SK-N-MC (cell line): ENCODE data around the gene C2orf42.

Experiments used
- EZH2 ChIP-seq: fragments of 200-600 bp; sonication (generic); IDR thresholded peaks from one replicate; pipeline ENCODE4 v1.6.1; 2017; ENCODE audit warnings: antibody characterized with exemption
- POLR2AphosphoS5 ChIP-seq: IDR thresholded peaks from 2 replicates; pipeline ENCODE4 v1.6.1; 2012; ENCODE audit warnings: mild to moderate bottlenecking, low read depth, low read length, borderline replicate concordance

DNA sequence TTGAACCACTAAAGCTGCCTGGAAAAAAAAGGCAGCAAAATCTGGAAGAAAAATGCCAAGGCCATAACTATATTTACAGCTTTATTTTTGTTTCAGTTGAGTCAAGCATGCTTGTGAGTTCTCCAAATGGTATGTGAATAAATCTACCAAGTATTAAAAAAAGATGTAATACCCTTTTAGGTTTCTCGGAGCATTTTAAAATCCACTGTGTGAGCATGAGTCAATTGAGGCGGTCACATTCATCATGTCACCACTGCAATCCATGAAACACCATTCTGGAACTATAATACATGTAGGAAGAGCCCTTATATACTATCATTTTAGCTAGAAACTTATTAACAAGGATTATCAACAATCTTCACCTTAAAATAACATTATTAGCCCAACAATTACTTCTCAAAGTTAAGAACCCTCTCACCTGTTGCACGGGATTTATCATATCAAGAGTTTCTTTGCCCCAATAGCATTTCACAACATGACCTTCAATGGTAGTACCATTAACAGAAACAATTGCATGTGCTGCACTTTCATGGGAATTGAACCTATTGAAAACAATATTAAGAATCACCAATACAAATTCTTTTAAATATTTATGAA lies 24.2 kb upstream of the C2orf42 start:
- TF ChIP-seq POLR2AphosphoS5 (no peak), EZH2 (no peak)
